BLaER1 treated with 17β-estradiol and CSF1 and Interleukin-3, amounts not matched to agents 10 nM and 100 nM (cell line): ENCODE data around the gene MRTFB.
"Not testable (repeated sequence)": the region's sequence is repeated elsewhere in the genome, so short reads cannot be mapped to it uniquely, and the experiment has no call there.

Source experiments
- H3K27ac ChIP-seq, 11 experiments: shearing (Covaris generic); formaldehyde crosslinking; 2 replicates each; pipeline ENCODE4 v1.8.1; 2022
- H3K27me3 ChIP-seq, 11 experiments: shearing (Covaris generic); formaldehyde crosslinking; 2 replicates each; pipeline ENCODE4 v1.8.1; 2022
- H3K36me3 ChIP-seq, 11 experiments: shearing (Covaris generic); formaldehyde crosslinking; 2 replicates each; pipeline ENCODE4 v1.8.1; 2022
- H3K4me1 ChIP-seq, 10 experiments: shearing (Covaris generic); formaldehyde crosslinking; 2 replicates each; pipeline ENCODE4 v1.8.1; 2022
- H3K4me2 ChIP-seq, 11 experiments: shearing (Covaris generic); formaldehyde crosslinking; 2 replicates each; pipeline ENCODE4 v1.8.1; 2022
- H3K4me3 ChIP-seq, 10 experiments: shearing (Covaris generic); formaldehyde crosslinking; 2 replicates each; pipeline ENCODE4 v1.8.1; 2022
- H3K9ac ChIP-seq, 11 experiments: shearing (Covaris generic); formaldehyde crosslinking; 2 replicates each; pipeline ENCODE4 v1.8.1; 2022
- H3K9me3 ChIP-seq, 11 experiments: shearing (Covaris generic); formaldehyde crosslinking; replicated peaks in 1 of 11; 2 replicates each; pipeline ENCODE4 v1.8.1; 2022
- H4K20me1 ChIP-seq, 11 experiments: shearing (Covaris generic); formaldehyde crosslinking; 2 replicates each; pipeline ENCODE4 v1.8.1; 2022
- Cebpa-rat ChIP-seq, 11 experiments: shearing (Covaris generic); IDR thresholded peaks; 2 replicates each; pipeline ENCODE4 v1.8.1; 2022

Gene MRTFB

GRCh38 chr16:14070877-14071575 is at the start of gene MRTFB:
TSS of gene MRTFB (plus strand) at chr16:14071319. CDS start at chr16:14140607, 69,288 bp downstream.
- no peak for TF ChIP-seq Cebpa-rat (IDR thresholded peaks at IDR 0.05)
- no peaks in the 10 kb centered on the region for H3K27me3 ChIP-seq
- peak within 1 kb of the TSS; percentile 90 to 98 (median 96) for H3K4me2 ChIP-seq
- H3K9ac ChIP-seq, result peak within 1 kb of the TSS; percentile 90 to 96 (median 94)
- H3K4me3 ChIP-seq, result peak within 1 kb of the TSS; percentile 78 to 97 (median 94)
- peaks cover 12 to 19% (median 15%) of the 10 kb centered on the region in 10 experiments; a peak in 19 of 20 replicates for H3K4me1 ChIP-seq
- H3K27ac ChIP-seq, result peak within 1 kb of the TSS; percentile 70 to 92 (median 89)
- H3K36me3 ChIP-seq, result peaks cover 0 to 7% (median 0%) of the 10 kb centered on the region in 11 experiments; a peak in 2 of 22 replicates
- no peaks in the 10 kb centered on the region for H3K9me3 ChIP-seq
- peaks cover 0 to 5% (median 0%) of the 10 kb centered on the region in 11 experiments; a peak in 3 of 22 replicates for H4K20me1 ChIP-seq

- not testable (repeated sequence) for H4K20me1 ChIP-seq, H3K27me3 ChIP-seq, H3K4me3 ChIP-seq, H3K9ac ChIP-seq, H3K36me3 ChIP-seq
- H3K4me1 ChIP-seq, result peaks cover 0 to 28% (median 7%) of the 10 kb centered on the region in 10 experiments; a peak in 9 of 20 replicates
- H3K4me2 ChIP-seq, result peak overlapping the region in 3 of 11 experiments; percentile 32 to 49 (median 42); a peak in 2 of 22 replicates
- H3K27ac ChIP-seq, result peak overlapping the region in 2 of 11 experiments; percentile 11 to 30; a peak in 2 of 22 replicates
- H3K9me3 ChIP-seq, result peaks cover 0 to 10% (median 3%) of the 10 kb centered on the region in 11 experiments; a peak in 3 of 22 replicates
Observed at GRCh38 chr16:14023526-14023925, 47.6 kb upstream of the MRTFB start.

GRCh38 chr16:14024283-14024682 is 46.8 kb upstream of the MRTFB start:
- Histone ChIP-seq H3K9me3 (peaks cover 0 to 10% (median 3%) of the 10 kb centered on the region in 11 experiments; a peak in 3 of 22 replicates), H3K27me3 (no peaks in the 10 kb centered on the region), H3K36me3 (no peaks in the 10 kb centered on the region), H3K4me3 (no peak overlapping the region), H3K4me1 (peaks cover 0 to 20% (median 7%) of the 10 kb centered on the region in 10 experiments; a peak in 9 of 20 replicates), H3K4me2 (peak overlapping the region in 5 of 11 experiments; percentile 15 to 52 (median 42); a peak in 9 of 22 replicates), H4K20me1 (no peaks in the 10 kb centered on the region), H3K9ac (no peak overlapping the region), H3K27ac (peak overlapping the region in 4 of 11 experiments; percentile 3 to 62 (median 22); a peak in 5 of 22 replicates)
- no peak for TF ChIP-seq Cebpa-rat (IDR thresholded peaks at IDR 0.05)

- no peak overlapping the region for H3K4me2 ChIP-seq
- no peaks in the 10 kb centered on the region for H4K20me1 ChIP-seq
- H3K4me3 ChIP-seq, result no peak overlapping the region
- H3K9ac ChIP-seq, result no peak overlapping the region
- no peak overlapping the region for H3K27ac ChIP-seq
- H3K36me3 ChIP-seq, result no peaks in the 10 kb centered on the region
- peaks cover 0 to 20% (median 7%) of the 10 kb centered on the region in 10 experiments; a peak in 9 of 20 replicates for H3K4me1 ChIP-seq
- H3K27me3 ChIP-seq, result no peaks in the 10 kb centered on the region
- no peak for TF ChIP-seq Cebpa-rat (IDR thresholded peaks at IDR 0.05)
- H3K9me3 ChIP-seq, result peaks cover 0 to 6% (median under 1%) of the 10 kb centered on the region in 11 experiments; a peak in 3 of 22 replicates
Observed at GRCh38 chr16:14026572-14027285, 44.4 kb upstream of the MRTFB start.

GRCh38 chr16:14028202-14028601 is 42.9 kb upstream of the MRTFB start:
- Histone ChIP-seq H3K27ac (no peak overlapping the region), H3K4me2 (no peak overlapping the region), H3K27me3 (no peaks in the 10 kb centered on the region)

GRCh38 chr16:14029658-14030057 is 41.5 kb upstream of the MRTFB start:
- Histone ChIP-seq H3K4me1 (peaks cover 0 to 9% (median 2%) of the 10 kb centered on the region in 10 experiments; a peak in 9 of 20 replicates), H3K36me3 (no peaks in the 10 kb centered on the region), H3K27me3 (no peaks in the 10 kb centered on the region), H3K4me2 (no peak overlapping the region), H4K20me1 (no peaks in the 10 kb centered on the region), H3K9ac (no peak overlapping the region), H3K9me3 (peaks cover 0 to 18% (median 9%) of the 10 kb centered on the region in 11 experiments; a peak in 14 of 22 replicates), H3K27ac (no peak overlapping the region), H3K4me3 (no peak overlapping the region)
- TF ChIP-seq Cebpa-rat (IDR thresholded peaks at IDR 0.05), result no peak

More at GRCh38 chr16:14028202-14028601, 42.9 kb upstream of the MRTFB start:
- Histone ChIP-seq H3K4me3 (no peak overlapping the region), H3K4me1 (peaks cover 0 to 20% (median 7%) of the 10 kb centered on the region in 10 experiments; a peak in 9 of 20 replicates), H3K9me3 (peaks cover 5 to 18% (median 9%) of the 10 kb centered on the region in 11 experiments; a peak in 15 of 22 replicates), H3K36me3 (no peaks in the 10 kb centered on the region), H4K20me1 (no peaks in the 10 kb centered on the region), H3K9ac (no peak overlapping the region)
- TF ChIP-seq Cebpa-rat (IDR thresholded peaks at IDR 0.05), result no peak

- no peak overlapping the region for H3K4me3 ChIP-seq
- no peaks in the 10 kb centered on the region for H3K4me1 ChIP-seq
- no peak overlapping the region for H3K4me2 ChIP-seq
- no peak overlapping the region for H3K27ac ChIP-seq
- H4K20me1 ChIP-seq, result no peaks in the 10 kb centered on the region
- no peaks in the 10 kb centered on the region for H3K27me3 ChIP-seq
- TF ChIP-seq Cebpa-rat (IDR thresholded peaks at IDR 0.05), result no peak
- peaks cover 4 to 33% (median 13%) of the 10 kb centered on the region in 11 experiments; a peak in 17 of 22 replicates for H3K9me3 ChIP-seq
- no peaks in the 10 kb centered on the region for H3K36me3 ChIP-seq
- H3K9ac ChIP-seq, result no peak overlapping the region
Observed at GRCh38 chr16:14035092-14035491, 36.0 kb upstream of the MRTFB start.

GRCh38 chr16:14036889-14037288 is 34.2 kb upstream of the MRTFB start:
- peaks cover 4 to 31% (median 13%) of the 10 kb centered on the region in 11 experiments; a peak in 17 of 22 replicates for H3K9me3 ChIP-seq
- no peak overlapping the region for H3K9ac ChIP-seq
- no peaks in the 10 kb centered on the region for H3K27me3 ChIP-seq
- no peaks in the 10 kb centered on the region for H3K36me3 ChIP-seq
- no peak overlapping the region for H3K4me3 ChIP-seq
- H4K20me1 ChIP-seq, result no peaks in the 10 kb centered on the region
- H3K4me1 ChIP-seq, result peaks cover 0 to 9% (median 0%) of the 10 kb centered on the region in 10 experiments; a peak in 3 of 20 replicates
- no peak for TF ChIP-seq Cebpa-rat (IDR thresholded peaks at IDR 0.05)
- no peak overlapping the region for H3K4me2 ChIP-seq
- H3K27ac ChIP-seq, result no peak overlapping the region

GRCh38 chr16:14037960-14038359 is 33.2 kb upstream of the MRTFB start:
- Histone ChIP-seq H3K36me3 (no peaks in the 10 kb centered on the region), H3K9ac (no peak overlapping the region), H3K27ac (no peak overlapping the region), H3K4me2 (no peak overlapping the region), H3K27me3 (no peaks in the 10 kb centered on the region), H3K4me1 (peaks cover 0 to 9% (median 0%) of the 10 kb centered on the region in 10 experiments; a peak in 3 of 20 replicates), H3K4me3 (no peak overlapping the region), H3K9me3 (peaks cover 0 to 21% (median 9%) of the 10 kb centered on the region in 11 experiments; a peak in 15 of 22 replicates), H4K20me1 (no peaks in the 10 kb centered on the region)
- TF ChIP-seq Cebpa-rat (IDR thresholded peaks at IDR 0.05), result no peak
